HG03097 (cell line): Measurements from ENCODE around the gene STAB2.

ENCODE experiments used
- ATAC-seq: cut with Tn5 transposase; IDR thresholded peaks from one replicate; pipeline ENCODE4 v1.9.1; 2021; ENCODE audit not compliant: unreplicated experiment, low FRiP score

STAB2 gene

GRCh38 chr12:103686026-103686425 is 99.0 kb downstream of the STAB2 start:
- ATAC-seq, result no peak

GRCh38 chr12:103687253-103687652 is 100.2 kb downstream of the STAB2 start:
- no peak for ATAC-seq

GRCh38 chr12:103688376-103689063 is 101.4 kb downstream of the STAB2 start:
- ATAC-seq, result no peak

DNA sequence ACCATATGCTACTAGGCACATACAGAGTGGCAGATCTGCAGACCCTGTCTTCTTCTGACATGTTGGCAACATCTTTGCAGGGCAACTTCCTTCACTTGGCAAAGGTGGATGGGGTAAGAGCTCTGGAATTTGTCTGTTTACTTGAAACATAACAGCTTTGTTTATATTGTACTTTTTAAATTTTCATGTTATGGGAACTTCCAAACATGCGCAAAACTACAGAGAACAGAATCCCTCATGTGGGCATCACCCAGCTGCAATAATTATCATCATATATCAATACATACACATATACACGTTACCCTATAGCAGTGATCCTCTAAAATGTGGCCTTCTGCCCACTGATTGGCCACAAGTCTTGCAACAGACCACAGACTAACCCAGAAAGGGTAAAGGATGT is 103.4 kb downstream of the STAB2 start:
- no peak for ATAC-seq

- no peak for ATAC-seq
Measured at GRCh38 chr12:103691063-103691462, 104.0 kb downstream of the STAB2 start.

DNA sequence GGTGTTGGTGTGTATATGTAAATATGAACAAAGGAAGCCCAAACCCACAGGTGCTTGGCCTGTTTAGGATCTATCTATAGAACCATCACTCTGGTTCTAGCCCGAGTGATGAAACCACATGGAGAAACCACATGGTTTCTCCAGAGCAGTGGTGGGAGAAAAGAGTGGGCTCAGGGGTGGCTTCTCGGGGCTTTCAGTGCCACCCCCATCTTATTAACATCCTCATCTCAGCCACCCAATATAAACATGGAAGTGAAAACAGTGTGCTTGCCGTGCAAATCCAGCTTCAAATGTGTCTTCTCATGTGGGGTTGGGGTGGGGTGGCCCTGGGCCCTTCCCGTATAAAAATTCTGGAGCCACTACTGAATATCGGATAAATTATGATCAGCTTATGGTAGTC is 109.0 kb downstream of the STAB2 start:
- no peak for ATAC-seq

- no peak for ATAC-seq
Measured at GRCh38 chr12:103697971-103698751, 111.1 kb downstream of the STAB2 start.

DNA sequence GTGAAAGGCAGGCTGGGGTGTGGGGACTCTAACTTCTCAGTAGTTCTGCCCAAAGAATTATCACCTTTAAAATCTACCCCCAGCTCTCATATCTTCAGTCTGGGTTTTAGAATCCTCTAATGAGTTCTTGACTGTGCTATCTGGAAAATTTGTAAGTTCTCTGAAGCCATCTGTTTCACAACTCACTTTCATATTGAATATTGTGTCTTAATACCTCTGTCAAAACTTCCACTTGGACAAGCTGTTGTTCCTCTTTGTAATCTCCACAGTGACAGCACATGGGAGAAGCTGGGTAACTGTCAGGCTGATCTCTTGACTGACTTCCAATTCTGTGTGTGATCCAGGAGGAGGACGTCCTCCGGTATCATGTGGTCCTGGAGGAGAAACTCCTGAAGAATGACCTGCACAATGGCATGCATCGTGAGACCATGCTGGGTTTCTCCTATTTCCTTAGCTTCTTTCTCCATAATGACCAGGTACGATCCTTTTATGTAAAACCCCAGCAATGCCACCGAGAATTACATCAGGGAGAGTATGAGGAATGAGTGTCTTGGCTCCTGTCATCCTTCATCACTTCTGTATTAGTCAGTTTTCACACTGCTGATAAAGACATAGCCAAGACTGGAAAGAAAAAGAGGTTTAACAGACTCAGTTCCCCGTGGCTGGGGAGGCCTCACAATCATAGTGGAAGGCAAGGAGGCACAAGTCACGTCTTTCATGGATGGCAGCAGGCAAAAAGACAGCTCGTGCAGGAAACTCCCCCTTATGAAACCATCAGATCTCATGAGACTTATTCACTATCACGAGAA is 111.9 kb downstream of the STAB2 start:
- ATAC-seq, result no peak

- no peak for ATAC-seq
Measured at GRCh38 chr12:103705098-103705497, 118.0 kb downstream of the STAB2 start.

GRCh38 chr12:103705927-103706326 is 118.9 kb downstream of the STAB2 start:
- ATAC-seq, result no peak

- no peak for ATAC-seq
Measured at GRCh38 chr12:103707446-103707845, 120.4 kb downstream of the STAB2 start.

DNA sequence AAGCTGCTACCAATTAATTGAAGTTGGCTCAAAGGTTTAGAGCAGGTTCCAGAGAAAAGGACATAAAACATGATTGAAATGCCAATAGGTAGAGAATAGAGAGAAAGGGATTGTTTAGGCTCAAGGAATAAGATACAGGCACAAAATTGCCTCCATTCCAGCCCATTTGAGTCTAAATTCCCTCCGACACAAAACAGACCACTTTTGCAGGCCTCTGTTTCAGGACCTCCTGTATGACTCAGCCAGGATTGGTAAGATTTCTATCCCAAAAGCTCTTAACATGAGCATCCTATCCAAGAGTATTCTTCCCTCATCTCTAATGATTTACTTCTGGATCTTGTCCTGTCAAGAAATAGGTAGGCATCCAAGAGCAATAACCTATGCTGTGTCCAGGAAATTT is 123.5 kb downstream of the STAB2 start:
- ATAC-seq, result no peak

- no peak for ATAC-seq
Measured at GRCh38 chr12:103712216-103712615, 125.1 kb downstream of the STAB2 start.

GRCh38 chr12:103715494-103715893 is 128.4 kb downstream of the STAB2 start:
- no peak for ATAC-seq

GRCh38 chr12:103716517-103717196 is 129.6 kb downstream of the STAB2 start:
- no peak for ATAC-seq

DNA sequence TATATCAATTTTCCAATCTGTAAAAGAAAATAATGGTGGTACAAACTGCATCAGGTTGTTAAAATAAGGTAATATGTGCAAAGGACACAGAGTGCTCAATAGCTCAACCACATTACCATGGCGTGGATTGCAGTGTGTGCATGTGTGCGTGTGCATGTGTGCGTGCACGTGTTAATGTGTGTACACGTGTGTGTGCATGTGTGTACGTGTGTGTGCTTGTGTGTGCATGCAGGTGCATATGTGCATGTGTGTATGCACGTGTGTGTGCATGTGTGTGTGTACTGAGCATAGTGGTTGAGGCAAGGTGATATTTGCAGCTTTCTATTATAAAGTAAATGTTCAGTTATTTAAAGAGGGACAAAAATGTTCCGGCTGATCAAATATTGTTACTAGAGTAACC is 138.3 kb downstream of the STAB2 start:
- ATAC-seq, result no peak

DNA sequence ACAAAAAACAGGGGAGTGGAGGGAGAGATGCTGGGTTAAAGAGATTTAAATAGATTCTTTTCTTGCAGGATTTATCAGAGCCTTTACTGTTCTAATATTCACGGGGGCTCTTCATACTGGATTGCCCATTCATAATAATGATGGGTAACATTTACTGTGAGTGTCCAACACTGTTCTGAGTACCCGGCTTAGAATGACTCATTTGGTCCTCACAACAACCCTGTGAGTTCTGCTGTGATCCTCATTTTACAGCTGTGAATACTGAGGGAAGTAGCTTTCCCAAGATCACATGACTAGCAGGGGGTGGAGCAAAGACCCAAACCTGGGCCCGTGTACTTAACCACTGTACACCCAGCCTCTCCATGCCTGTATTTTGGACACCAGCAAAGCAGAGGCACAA is 140.6 kb downstream of the STAB2 start:
- no peak for ATAC-seq

GRCh38 chr12:103728323-103728722 is 141.2 kb downstream of the STAB2 start:
- ATAC-seq, result no peak

GRCh38 chr12:103729499-103729898 is 142.4 kb downstream of the STAB2 start:
- ATAC-seq, result no peak

- ATAC-seq, result no peak
Measured at GRCh38 chr12:103731539-103731938, 144.5 kb downstream of the STAB2 start.

GRCh38 chr12:103734863-103735262 is 147.8 kb downstream of the STAB2 start:
- no peak for ATAC-seq
